HG02763 (cell line): ENCODE data around the gene NHS.

Source experiments
- ATAC-seq: cut with Tn5 transposase; IDR thresholded peaks from one replicate; pipeline ENCODE4 v1.9.1; 2021; ENCODE audit warnings: mild to moderate bottlenecking, moderate library complexity; ENCODE audit not compliant: unreplicated experiment

The NHS gene

GRCh38 chrX:17662391-17662790 lies 287.4 kb downstream of the NHS start:
- ATAC-seq: no peak

GRCh38 chrX:17668929-17669328 lies 293.9 kb downstream of the NHS start:
- no peak for ATAC-seq

GRCh38 chrX:17669458-17669857 lies 294.5 kb downstream of the NHS start:
- no peak for ATAC-seq

DNA sequence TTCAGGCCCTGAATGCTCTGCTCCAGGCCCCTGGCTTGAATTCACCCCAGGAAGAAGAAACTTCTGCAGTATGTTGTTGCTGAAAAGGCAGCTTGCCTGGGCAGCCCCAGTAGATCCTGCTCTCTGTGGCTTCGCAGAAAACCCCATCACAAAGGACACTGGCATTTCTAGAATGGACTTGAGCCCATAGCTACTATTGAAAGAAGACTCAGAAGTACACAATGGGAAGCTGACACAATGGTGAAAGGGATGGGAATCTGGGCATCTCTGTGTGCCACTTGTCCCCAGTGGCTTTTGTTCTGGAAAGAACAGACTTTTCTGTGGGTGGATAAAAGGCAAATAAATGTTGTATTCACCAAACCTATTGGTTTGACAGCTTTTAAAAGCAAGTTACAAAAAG lies 294.9 kb downstream of the NHS start:
- no peak for ATAC-seq

DNA sequence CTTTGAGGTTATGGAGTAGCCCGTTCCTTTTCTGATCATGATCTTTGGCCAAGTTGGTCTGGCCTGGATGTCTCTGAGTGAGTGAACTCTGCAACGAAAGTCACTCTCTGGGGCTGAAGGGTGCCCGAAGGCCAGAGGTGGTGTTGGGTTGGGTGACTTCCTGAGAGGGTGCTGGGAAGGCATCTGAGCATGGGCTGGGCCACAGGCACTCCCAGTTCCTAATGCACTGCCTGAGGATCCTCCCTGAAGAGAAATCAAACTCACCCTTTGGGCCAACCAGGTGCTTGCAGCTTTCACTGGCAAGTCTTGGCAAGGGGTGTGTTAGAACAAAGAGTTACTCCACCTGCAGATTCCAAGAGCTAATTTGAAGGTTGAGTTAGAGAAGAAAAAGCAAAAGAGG lies 295.9 kb downstream of the NHS start:
- ATAC-seq: no peak

DNA sequence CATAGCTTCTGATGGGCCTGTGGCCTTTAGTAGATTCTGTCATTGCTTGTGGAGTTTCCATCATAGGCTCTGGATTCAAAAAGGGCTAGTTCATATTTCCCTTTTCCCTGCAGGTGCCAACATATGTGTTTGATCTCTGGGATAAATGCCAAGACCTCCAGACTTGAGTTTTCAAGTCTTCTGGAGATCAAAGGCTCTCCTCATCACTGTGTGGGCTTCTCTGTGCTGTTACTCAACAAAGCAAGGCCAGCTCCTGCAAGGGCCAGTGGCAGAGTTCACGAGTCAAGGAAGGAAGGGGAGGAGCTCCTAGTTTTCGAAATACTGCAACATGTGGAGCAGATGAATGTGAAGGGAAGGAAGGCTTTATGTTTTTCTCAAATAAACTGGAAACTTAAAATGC lies 299.6 kb downstream of the NHS start:
- no peak for ATAC-seq

DNA sequence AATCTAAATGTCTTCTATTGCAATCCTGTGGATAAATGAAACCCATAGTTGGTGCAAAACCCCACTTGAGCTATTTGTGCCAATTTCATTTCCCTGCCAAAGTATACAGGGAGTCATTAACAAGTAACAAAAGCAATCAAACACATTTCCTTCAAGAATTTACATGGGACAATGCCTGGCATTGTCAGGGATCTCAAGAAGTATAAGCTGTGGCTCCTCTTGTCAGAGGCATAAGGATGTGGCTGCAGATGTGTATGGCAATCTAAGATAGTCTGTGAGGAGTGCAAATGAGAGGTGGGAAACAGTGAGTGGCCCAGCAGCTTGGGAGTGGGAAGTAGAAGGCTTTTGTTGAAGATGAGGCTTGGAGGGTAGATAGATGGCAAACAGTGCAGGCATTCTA lies 304.3 kb downstream of the NHS start:
- ATAC-seq: no peak

GRCh38 chrX:17679820-17680219 lies 304.8 kb downstream of the NHS start:
- no peak for ATAC-seq

DNA sequence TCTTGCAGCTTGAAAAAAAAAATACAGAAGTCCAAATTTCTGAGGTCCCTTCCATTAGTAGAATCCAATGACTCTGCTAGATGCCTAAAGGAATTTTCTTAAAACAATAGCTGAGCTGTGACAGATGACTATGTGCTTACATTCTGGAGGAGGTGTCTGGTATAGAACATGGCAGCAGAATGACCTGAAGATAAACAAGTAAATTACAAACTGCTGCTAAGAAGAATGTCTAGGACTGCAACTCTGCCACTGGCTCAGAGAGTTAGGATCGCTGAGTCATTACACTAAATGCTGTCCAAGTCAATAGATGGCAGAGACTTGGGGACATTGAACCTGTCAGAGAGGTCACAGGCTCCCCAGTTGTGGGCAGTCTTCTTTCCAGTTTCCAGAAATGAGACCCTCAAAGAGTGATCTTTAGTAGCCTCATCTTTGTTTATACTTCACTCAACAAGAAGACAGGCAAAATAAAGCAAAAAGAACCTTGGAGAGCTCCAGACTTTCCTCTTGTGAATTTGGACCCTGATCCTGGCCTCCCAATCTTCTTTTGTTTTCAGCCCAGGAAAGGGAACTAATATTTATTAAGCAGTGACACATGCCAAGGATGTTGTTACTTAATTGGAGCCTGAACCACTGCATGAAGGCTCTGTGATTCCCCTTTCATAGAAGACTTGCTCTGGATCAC lies 305.9 kb downstream of the NHS start:
- ATAC-seq: no peak

DNA sequence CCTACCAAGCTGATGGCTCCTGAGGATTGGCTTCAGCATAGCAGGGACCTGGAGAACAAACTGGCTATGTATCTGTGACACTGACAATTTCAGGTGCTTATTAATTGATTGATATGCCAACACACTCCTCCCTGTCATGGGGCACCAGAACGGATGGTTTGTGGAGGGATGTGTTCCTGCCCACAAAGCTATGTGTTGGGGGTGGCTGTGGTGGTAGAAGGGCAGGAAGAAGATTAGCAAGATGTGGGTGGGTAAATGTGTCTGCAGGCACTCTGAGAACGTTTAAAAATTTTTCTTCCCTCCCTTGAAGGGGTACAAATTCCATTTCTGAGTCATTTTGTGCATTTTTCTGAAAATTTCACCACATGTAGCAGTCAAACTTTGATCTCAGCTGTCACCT lies 307.3 kb downstream of the NHS start:
- no peak for ATAC-seq

GRCh38 chrX:17685026-17685425 lies 310.0 kb downstream of the NHS start:
- no peak for ATAC-seq

DNA sequence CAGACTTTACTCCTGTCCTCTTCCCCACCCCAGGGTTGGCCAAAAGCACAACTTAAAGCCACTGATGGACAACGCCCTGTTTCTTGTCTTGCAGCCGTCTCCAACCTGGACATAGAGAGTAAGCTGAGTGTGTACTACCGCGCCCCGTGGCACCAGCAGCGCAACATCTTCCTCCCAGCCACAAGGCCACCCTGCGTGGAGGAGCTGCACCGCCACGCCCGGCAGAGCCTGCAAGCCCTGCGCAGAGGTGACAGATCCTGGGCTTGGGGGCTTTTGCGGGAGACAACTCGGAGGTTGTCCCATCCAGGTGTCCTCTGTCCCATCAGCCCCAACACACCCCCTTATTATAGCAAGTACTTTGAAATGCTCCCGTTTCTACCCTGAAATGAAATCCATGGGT lies 312.6 kb downstream of the NHS start:
- no peak for ATAC-seq

DNA sequence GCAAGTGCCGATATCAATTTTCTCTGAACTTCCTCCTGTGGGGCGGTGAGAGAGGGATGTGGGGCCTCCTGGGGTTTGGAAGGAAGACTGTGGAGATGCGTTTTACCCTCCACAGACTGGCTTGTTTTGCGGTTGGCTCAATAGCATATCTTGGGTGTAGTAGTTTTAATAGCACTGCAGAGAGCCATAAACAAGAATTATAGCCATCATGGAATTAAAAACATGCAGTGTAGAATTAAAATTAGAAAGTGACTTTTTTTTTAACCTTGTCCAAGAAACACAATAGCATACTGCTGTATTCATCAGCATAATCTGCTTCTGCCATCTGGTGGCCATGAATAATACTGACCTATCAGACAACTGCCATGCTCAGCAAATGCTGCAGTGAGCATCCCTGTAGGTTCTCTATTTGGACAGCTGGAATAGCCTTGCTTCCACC lies 315.0 kb downstream of the NHS start:
- no peak for ATAC-seq

- ATAC-seq: no peak
These were observed 317.8 kb downstream of the NHS start for GRCh38 chrX:17692709-17693346.

DNA sequence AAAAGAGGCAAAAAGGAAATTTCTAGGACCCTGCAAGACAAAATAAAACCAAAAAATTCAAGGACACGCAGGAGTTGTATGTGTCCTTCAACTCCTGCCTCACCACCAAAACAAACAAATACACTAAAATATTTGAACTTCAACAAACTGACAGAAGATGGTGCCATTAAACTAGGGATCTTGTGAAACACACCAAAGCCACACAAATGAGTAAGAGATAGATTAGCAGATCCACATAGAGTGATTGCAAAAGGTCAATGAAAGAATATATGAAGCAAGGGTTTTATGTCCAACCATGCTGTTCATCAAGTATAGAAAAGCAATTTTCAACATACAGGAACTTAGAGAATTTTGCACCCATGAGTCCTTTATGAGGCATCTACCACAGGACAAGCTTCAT lies 322.2 kb downstream of the NHS start:
- no peak for ATAC-seq

DNA sequence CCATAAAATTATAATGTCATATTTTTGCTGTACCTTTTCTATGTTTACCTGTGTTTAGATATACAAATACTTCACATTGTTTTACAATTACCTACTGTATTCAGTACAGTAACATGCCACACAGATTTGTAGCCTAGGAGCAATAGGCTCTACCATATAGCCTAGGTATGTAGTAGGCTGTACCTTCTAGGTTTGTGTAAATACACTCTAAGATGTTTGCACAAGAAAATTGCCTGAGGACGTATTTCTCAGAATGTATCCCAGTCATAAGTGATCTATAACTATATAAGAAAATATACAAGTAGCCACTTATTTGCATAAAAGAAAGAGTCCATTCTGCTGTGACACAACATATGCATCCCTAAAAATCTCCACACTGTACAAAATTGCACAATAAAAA lies 326.0 kb downstream of the NHS start:
- no peak for ATAC-seq

DNA sequence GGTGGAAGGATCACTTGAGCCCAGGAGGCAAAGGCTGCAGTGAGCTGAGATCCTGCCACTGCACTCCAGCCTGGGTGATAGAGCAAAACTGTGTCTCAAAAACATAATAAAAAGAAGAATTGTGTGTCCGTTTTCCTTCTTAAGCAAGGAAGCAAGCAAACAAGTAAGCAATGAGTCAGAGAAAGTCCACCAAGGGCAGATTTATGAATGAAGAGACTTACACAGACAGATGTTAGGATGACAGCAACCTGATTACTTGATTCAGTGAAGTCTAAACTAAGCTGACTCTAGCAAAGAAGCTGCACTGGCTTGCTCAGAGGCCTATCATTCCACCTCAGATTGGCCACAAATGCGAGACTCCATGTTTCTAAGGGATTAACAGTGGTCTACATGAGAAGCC lies 328.2 kb downstream of the NHS start:
- no peak for ATAC-seq

GRCh38 chrX:17705211-17705610 lies 330.2 kb downstream of the NHS start:
- ATAC-seq: no peak

GRCh38 chrX:17706676-17707075 lies 331.7 kb downstream of the NHS start:
- ATAC-seq: no peak

DNA sequence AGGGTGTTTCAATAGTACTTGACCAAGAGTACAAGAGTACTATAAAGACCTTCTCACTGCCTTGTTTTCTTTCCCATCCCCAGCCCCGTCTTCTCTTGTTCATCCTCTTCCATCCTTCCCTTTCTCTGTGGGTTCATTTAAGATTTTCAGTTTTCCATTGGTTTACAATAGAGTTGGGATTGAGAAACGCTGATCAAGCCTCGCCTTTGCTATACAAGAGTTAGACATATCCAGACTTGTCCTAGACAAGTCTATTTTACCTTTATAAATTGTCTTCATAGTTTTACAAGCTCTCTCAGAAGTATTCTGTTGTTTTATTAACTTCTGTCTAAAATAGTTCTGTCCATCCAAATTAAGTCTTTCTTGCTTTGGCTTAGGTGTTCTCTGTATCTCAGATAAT lies 332.7 kb downstream of the NHS start:
- ATAC-seq: no peak

- ATAC-seq: no peak
These were observed 335.9 kb downstream of the NHS start for GRCh38 chrX:17710871-17711301.

- ATAC-seq: no peak
These were observed 338.3 kb downstream of the NHS start for GRCh38 chrX:17713288-17713687.

DNA sequence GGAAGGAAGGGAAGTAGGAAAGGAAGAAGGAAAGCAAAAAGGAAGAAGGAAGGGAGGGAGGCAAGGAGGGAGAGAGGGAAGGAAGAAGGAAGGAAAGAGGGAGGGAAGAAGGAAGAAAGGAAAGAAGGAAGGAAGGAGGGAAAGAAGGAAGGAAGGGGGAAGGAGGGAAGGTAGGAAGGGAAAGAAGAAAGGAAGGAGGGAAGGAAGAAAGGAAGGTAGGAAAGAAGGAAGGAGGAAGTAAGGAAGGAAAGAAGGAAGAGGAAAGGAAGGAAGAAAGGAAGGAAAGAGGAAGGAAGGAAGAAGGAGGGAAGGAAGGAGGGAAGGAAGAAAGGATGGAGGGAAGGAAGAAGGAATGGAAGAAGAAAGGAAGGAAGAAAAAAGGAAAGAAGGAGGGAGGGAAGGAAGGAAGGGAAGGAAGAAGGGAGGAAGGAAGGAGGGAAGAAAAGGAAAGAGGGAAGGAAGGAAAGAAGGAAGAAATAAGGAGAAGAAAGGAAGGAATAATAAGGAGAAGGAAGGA lies 343.7 kb downstream of the NHS start:
- ATAC-seq: no peak
